Occipital lobe (tissue), 2 donors: Measurements from ENCODE around the gene SIX1. TPM values are rescaled to one million over a fixed set of nuclear protein-coding genes. Genes with fewer than 3 reads are reported as not detected.

Source experiments
- DNase-seq: peaks from one replicate; lab custom pipeline; 2025; lab: John Stamatoyannopoulos, UW
- total RNA-seq: library from RNA; depleted of rRNA; stranded (reverse); fragments of >200 nt; gene quantifications from one replicate; pipeline ENCODE4 v1.2.3, GENCODE V29; 2014

Gene SIX1
- total RNA-seq, 1 donor from 2014 or later = 0.47 TPM

GRCh38 chr14:60655119-60655897 is 6.0 kb upstream of the SIX1 start:
- DNase-seq = no peak

GRCh38 chr14:60654334-60654821 is 5.1 kb upstream of the SIX1 start:
- DNase-seq = no peak

- DNase-seq = no peak
These were observed 4.5 kb upstream of the SIX1 start for GRCh38 chr14:60653701-60654161.

- DNase-seq = no peak
These were observed 3.7 kb upstream of the SIX1 start for GRCh38 chr14:60652674-60653651.

- DNase-seq = no peak
These were observed 2.8 kb upstream of the SIX1 start for GRCh38 chr14:60651796-60652673.

- DNase-seq = no peak
These were observed 2.0 kb upstream of the SIX1 start for GRCh38 chr14:60651086-60651795.

GRCh38 chr14:60650373-60650961 is 1.2 kb upstream of the SIX1 start:
- no peak for DNase-seq

- no peak for DNase-seq
These were observed 647 bp upstream of the SIX1 start for GRCh38 chr14:60649875-60650372.

GRCh38 chr14:60648249-60648933 is 886 bp downstream of the SIX1 start:
- no peak for DNase-seq

- DNase-seq = no peak
These were observed 1.4 kb downstream of the SIX1 start for GRCh38 chr14:60647837-60648248.

- DNase-seq = no peak
These were observed 2.0 kb downstream of the SIX1 start for GRCh38 chr14:60647081-60647836.

- no peak for DNase-seq
These were observed 3.0 kb downstream of the SIX1 start for GRCh38 chr14:60646226-60646818.

GRCh38 chr14:60645126-60645741 is 4.0 kb downstream of the SIX1 start:
- no peak for DNase-seq

- DNase-seq = no peak
These were observed 4.6 kb downstream of the SIX1 start for GRCh38 chr14:60644666-60645065.

GRCh38 chr14:60643463-60644314 is 5.6 kb downstream of the SIX1 start:
- DNase-seq = no peak

GRCh38 chr14:60643141-60643462 is 6.2 kb downstream of the SIX1 start:
- DNase-seq = no peak
